SK-N-SH treated with all-trans-retinoic acid at 6 μM for 48 hours (cell line): Measurements from ENCODE around the gene BPIFB6.

ENCODE experiments used
- CSDC2 ChIP-seq: fragments of 250-450 bp; sonication (Bioruptor Pico); IDR thresholded peaks from 2 replicates; pipeline ENCODE4 v1.5.0; 2020; ENCODE audit warnings: mild to moderate bottlenecking, moderate library complexity
- GLIS3 ChIP-seq: fragments of 250-450 bp; sonication (Bioruptor Pico); IDR thresholded peaks from 2 replicates; pipeline ENCODE4 v1.5.0; 2020; ENCODE audit warnings: mild to moderate bottlenecking, moderate library complexity
- RARB ChIP-seq: fragments of 250-450 bp; sonication (Bioruptor Pico); IDR thresholded peaks from 2 replicates; pipeline ENCODE4 v1.8.0; 2021; ENCODE audit warnings: mild to moderate bottlenecking, moderate library complexity
- ZC3H10 ChIP-seq: fragments of 250-450 bp; sonication (Bioruptor Pico); IDR thresholded peaks from 2 replicates; pipeline ENCODE4 v1.5.1; 2021; ENCODE audit warnings: mild to moderate bottlenecking, moderate library complexity
- ZFP3 ChIP-seq: fragments of 250-450 bp; sonication (Bioruptor Pico); IDR thresholded peaks from 2 replicates; pipeline ENCODE4 v1.5.0; 2020; ENCODE audit warnings: mild to moderate bottlenecking, moderate library complexity
- ZNF565 ChIP-seq: fragments of 450-650 bp; formaldehyde crosslinking; conservative IDR thresholded peaks from 2 replicates; pipeline ENCODE4 v1.5.0; 2020; ENCODE audit warnings: low read depth, mild to moderate bottlenecking, moderate library complexity
- TF ChIP-seq, protein P1 (sequence below): fragments of 250-450 bp; sonication (Bioruptor Pico); IDR thresholded peaks from 2 replicates; pipeline ENCODE4 v1.8.0; 2021; ENCODE audit warnings: low read depth, mild to moderate bottlenecking, moderate library complexity, borderline replicate concordance

DNA sequence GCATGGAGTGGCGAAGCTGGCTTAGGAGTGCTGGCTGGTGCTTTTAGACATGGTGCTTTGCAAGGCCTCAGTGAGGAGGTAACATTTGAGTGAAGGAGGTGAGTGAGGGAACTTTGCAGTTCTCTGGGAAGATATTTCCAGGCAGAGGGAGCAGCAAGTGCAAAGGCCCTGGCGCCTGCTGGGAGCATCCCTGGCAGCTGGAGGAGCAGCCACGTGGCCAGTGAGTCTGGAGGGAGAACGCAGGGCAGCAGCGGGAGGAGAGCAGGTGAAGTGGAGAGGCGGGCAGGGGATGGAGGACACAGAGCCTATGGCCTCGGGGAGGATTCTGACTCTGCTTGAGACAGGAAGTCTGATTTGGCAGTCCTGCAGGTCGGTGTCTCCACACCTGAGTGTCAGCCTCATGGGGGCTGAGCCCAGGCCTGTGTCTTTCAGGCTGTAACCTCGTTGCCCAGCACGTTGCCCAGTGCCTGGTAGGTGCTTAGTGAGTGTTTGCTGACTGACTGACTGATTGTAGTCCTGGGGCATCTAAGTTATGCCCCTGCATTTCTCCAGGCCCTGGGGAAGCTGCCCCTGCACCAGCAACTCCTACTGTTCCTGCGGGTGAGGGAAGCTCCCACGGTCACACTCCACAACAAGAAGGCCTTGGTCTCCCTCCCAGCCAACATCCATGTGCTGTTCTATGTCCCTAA, 36.9 kb downstream of the BPIFB6 start:
- TF ChIP-seq GLIS3 (no peak), RARB (CRISPR knock-in tag) (no peak), ZFP3 (no peak), ZC3H10 (no peak), ZNF565 (no peak), CSDC2 (CRISPR knock-in tag) (no peak)
- TF ChIP-seq, protein P1, sequence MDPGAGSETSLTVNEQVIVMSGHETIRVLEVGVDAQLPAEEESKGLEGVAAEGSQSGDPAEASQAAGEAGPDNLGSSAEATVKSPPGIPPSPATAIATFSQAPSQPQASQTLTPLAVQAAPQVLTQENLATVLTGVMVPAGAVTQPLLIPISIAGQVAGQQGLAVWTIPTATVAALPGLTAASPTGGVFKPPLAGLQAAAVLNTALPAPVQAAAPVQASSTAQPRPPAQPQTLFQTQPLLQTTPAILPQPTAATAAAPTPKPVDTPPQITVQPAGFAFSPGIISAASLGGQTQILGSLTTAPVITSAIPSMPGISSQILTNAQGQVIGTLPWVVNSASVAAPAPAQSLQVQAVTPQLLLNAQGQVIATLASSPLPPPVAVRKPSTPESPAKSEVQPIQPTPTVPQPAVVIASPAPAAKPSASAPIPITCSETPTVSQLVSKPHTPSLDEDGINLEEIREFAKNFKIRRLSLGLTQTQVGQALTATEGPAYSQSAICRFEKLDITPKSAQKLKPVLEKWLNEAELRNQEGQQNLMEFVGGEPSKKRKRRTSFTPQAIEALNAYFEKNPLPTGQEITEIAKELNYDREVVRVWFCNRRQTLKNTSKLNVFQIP (CRISPR knock-in tag): no peak
